Tibial artery (tissue), 4 donors: Measurements from ENCODE around the gene FAM78A.

Experiments
- DNase-seq, 2 donors: peaks; one replicate each; pipeline ENCODE4 v3.0.0-alpha.2; 2019
- H3K27ac ChIP-seq, 2 donors: fragments of 200-600 bp; sonication (generic) in 1 of 2; 1 replicate in 1 of 2; 2 replicates in 1 of 2; pipeline ENCODE4 v1.5.1; 2018 to 2019; ENCODE audit warnings: mild to moderate bottlenecking in 1 of 2
- H3K27me3 ChIP-seq, 2 donors: fragments of 200-600 bp; sonication (generic) in 1 of 2; one replicate each; pipeline versions ENCODE4 v1.5.1 to v1.6.0; 2016 to 2019
- H3K36me3 ChIP-seq, 3 donors: fragments of 200-600 bp; sonication (generic) in 2 of 3; one replicate each; pipeline ENCODE4 v1.5.1; 2016 to 2019; ENCODE audit warnings: mild to moderate bottlenecking in 2 of 3
- H3K4me1 ChIP-seq, 4 donors: fragments of 200-600 bp; sonication (generic) in 2 of 4; 1 replicate in 3 of 4; 2 replicates in 1 of 4; pipeline ENCODE4 v1.5.1; 2016 to 2019
- H3K4me3 ChIP-seq, 2 donors: fragments of 200-600 bp; sonication (generic) in 1 of 2; 1 replicate in 1 of 2; 2 replicates in 1 of 2; pipeline ENCODE4 v1.5.1; 2018 to 2019; ENCODE audit warnings: mild to moderate bottlenecking in 2 of 2
- H3K9me3 ChIP-seq, 3 donors: fragments of 200-600 bp; sonication (generic) in 1 of 3; one replicate each; pipeline ENCODE4 v1.5.1; 2016 to 2019
- CTCF ChIP-seq, 2 experiments: fragments of 200-600 bp in 1 of 2; fragments of 450-650 bp in 1 of 2; IDR thresholded peaks; one replicate each; pipeline ENCODE4 v1.5.1; 2017 to 2019; ENCODE audit warnings: antibody characterized with exemption in 2 of 2, mild to moderate bottlenecking in 1 of 2, moderate library complexity in 1 of 2
- intact Hi-C: fragments of 100-400 bp; cut with DNase I; formaldehyde crosslinking; loops from one replicate; pipeline ENCODE4 v1.15.0; 2023; ENCODE audit warnings: low total_unique reads

The FAM78A gene

DNA sequence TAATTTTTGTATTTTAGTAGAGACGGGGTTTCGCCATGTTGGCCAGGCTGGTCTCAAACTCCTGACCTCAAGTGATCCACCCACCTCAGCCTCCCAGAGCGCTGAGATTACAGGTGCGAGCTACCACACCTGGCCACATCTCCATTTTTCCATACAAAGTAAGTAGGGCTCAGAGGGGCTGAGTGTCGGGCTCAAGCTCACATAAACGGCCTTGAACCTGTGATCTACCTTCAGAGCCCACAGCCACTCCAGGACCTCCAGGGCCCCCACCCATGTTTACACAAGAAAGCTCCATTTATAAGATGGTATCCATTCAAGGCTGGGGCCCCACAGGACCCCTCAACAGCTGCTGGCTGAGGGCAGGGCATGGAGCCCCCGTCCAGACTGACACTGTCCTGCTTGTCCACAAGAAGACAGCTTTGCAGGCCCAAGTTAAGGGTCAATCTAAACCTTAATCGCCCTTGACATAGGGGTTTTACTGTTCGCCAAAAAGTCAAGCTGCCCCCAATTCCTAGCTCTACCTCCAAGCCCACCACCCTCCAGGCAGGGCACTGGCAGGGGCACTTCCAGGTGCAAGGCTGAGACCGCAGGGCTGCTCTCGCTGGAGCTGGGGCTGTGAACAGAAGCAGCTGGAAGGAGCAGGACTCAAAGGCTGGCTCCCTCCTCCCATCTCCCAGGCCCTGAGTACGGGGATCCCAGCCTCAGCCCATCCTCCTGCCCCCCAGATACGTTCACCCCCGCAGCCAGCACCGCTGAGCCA lies 18.9 kb downstream of the FAM78A start:
- no peak for DNase-seq
- intact Hi-C loops = no loop called here
- Histone ChIP-seq H3K27ac (no peak overlapping the region), H3K4me1 (peaks cover 0 to 6% (median 2%) of the 10 kb centered on the region in 4 donors), H3K36me3 (peaks cover 0 to 9% (median 8%) of the 10 kb centered on the region in 3 donors), H3K9me3 (no peaks in the 10 kb centered on the region), H3K27me3 (no peaks in the 10 kb centered on the region), H3K4me3 (no peak overlapping the region)
- TF ChIP-seq CTCF (IDR thresholded peaks at IDR 0.05) = no peak

GRCh38 chr9:131255676-131256197 lies 20.6 kb downstream of the FAM78A start:
- DNase-seq = no peak
- Histone ChIP-seq H3K27ac (no peak overlapping the region), H3K36me3 (peaks cover 0 to 4% (median 3%) of the 10 kb centered on the region in 3 donors), H3K4me1 (peaks cover 0 to 6% (median 2%) of the 10 kb centered on the region in 4 donors), H3K27me3 (no peaks in the 10 kb centered on the region), H3K4me3 (no peak overlapping the region), H3K9me3 (no peaks in the 10 kb centered on the region)
- TF ChIP-seq CTCF (IDR thresholded peaks at IDR 0.05) = no peak
- intact Hi-C loops = no loop called here

DNA sequence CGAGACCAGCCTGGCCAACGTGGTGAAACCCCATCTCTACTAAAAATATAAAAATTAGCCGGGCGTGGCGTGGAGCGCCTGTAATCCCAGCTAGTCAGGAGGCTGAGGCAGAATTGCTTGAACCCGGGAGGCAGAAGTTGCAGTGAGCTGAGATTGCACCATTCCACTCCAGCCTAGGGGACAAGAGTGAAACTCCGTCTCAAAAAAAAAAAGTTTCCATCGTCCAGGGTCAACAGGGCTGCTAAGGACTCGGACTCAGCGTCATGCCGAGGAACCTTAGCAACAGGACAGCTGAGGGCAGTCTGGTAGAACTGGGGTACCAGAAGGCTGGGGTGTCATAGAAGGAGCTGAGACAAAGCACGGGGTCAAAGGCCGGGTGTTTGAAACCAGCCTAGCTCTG lies 21.7 kb downstream of the FAM78A start:
- intact Hi-C loops = no loop called here

DNA sequence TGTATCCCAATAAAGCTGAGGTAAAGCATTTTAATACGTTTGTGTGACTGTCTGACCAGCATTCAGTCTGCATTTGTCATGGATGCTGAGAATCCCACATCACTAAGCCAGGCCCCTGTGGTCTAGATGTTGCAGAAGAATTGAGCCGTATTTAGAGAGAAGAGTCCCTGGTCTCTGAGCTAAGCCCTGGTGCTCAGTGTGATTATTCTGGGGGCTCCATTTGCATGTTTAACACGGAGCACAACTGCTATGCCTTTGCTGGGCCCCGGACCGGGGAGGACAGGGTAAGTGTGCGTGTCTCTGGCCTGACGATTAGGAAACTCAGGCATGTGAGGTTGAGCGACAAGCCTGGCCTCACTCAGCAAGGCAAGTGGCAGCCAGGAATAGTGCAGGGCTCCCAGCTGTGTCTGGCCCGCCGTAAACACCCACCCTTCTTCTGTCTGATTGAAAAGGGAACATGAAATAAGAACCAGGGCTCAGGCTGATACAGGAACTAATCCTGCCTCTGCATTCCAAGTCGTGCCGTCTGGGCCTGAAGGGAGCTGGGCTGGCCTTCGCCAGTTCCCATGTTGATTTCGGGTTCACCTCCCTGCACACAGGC lies 22.3 kb downstream of the FAM78A start:
- TF ChIP-seq CTCF (IDR thresholded peaks at IDR 0.05) = no peak
- intact Hi-C loops = no loop called here
- Histone ChIP-seq H3K27me3 (no peaks in the 10 kb centered on the region), H3K27ac (no peak overlapping the region), H3K4me1 (peaks cover 0 to 6% (median 2%) of the 10 kb centered on the region in 4 donors), H3K36me3 (no peaks in the 10 kb centered on the region), H3K9me3 (no peaks in the 10 kb centered on the region), H3K4me3 (no peak overlapping the region)
- peak in 1 of 2 donors; percentile 52 for DNase-seq

More for the DNA sequence above, 21.7 kb downstream of the FAM78A start:
- Histone ChIP-seq H3K27ac (no peak overlapping the region), H3K4me1 (peaks cover 0 to 6% (median 2%) of the 10 kb centered on the region in 4 donors), H3K36me3 (no peaks in the 10 kb centered on the region), H3K27me3 (no peaks in the 10 kb centered on the region), H3K4me3 (no peak overlapping the region), H3K9me3 (no peaks in the 10 kb centered on the region)
- TF ChIP-seq CTCF (IDR thresholded peaks at IDR 0.05) = no peak
- no peak for DNase-seq

GRCh38 chr9:131252120-131252519 lies 24.2 kb downstream of the FAM78A start:
- Histone ChIP-seq H3K4me1 (peaks cover 0 to 6% (median 2%) of the 10 kb centered on the region in 4 donors), H3K36me3 (no peaks in the 10 kb centered on the region), H3K27me3 (no peaks in the 10 kb centered on the region), H3K9me3 (no peaks in the 10 kb centered on the region), H3K27ac (no peak overlapping the region), H3K4me3 (peak overlapping the region; percentile 26)
- peak in 1 of 2 donors; percentile 30 for DNase-seq
- intact Hi-C loops = no loop called here
- TF ChIP-seq CTCF (IDR thresholded peaks at IDR 0.05) = no peak
